ENCODE results near the gene LAIR2.

LAIR2 gene

DNA sequence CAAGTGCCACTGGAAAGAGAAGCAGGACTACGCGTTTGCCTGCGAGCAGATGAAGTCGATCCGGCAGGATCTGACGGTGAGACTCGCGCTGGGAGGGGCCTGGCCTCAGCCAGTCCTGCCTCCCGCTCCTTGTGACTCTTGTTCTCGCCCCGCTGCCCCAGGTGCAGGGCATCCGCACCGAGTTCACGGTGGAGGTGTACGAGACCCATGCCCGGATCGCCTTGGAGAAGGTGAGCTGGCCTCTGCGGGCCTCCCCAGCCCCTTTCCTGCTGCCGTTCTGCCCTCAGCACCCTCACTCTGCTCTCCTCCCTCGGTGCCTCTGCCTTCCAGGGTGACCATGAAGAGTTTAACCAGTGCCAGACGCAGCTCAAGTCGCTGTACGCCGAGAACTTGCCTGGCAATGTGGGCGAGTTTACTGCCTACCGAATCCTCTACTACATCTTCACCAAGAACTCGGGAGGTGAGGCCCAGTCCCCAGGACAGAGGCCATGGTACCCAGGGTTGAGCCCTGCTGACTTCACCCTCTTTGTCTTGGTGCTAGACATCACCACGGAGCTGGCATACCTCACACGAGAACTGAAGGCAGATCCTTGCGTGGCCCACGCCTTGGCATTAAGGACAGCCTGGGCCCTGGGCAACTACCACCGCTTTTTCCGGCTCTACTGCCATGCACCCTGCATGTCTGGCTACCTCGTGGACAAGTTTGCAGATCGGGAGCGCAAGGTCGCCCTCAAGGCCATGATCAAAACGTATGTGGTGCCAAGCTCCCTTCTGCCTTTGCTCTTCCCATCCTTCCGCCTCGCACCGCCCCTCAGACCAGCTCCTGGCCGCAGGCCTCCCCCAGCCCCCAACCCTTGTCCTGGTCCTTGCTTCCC is 44.6 kb upstream of the LAIR2 start:
- TF ChIP-seq CTCF (IDR thresholded peaks at IDR 0.05; ENCODE audit: low read depth, low read length) = no peak
- Histone ChIP-seq H3K4me3 (ENCODE audit: low read depth, low read length) (no peak overlapping the region), H3K27me3 (ENCODE audit: insufficient read depth, low read depth, severe bottlenecking) (no peaks in the 10 kb centered on the region), H3K36me3 (peaks cover 87% of the 10 kb centered on the region), H3K9me3 (ENCODE audit: severe bottlenecking) (no peaks in the 10 kb centered on the region), H3K27ac (no peak overlapping the region)
- no peak for DNase-seq

GRCh38 chr19:54458648-54459281 is 43.9 kb upstream of the LAIR2 start:
- H3K36me3 ChIP-seq = peaks cover 80% of the 10 kb centered on the region
- H3K27ac ChIP-seq = no peak overlapping the region
- H3K27me3 ChIP-seq (ENCODE audit: insufficient read depth, low read depth, severe bottlenecking) = no peaks in the 10 kb centered on the region
- no peak for TF ChIP-seq CTCF (IDR thresholded peaks at IDR 0.05; ENCODE audit: low read depth, low read length)
- DNase-seq = no peak
- H3K9me3 ChIP-seq (ENCODE audit: severe bottlenecking) = no peaks in the 10 kb centered on the region
- no peak overlapping the region for H3K4me3 ChIP-seq (ENCODE audit: low read depth, low read length)

- Histone ChIP-seq H3K9me3 (ENCODE audit: severe bottlenecking) (no peaks in the 10 kb centered on the region), H3K36me3 (peaks cover 72% of the 10 kb centered on the region), H3K4me3 (ENCODE audit: low read depth, low read length) (no peak overlapping the region), H3K27me3 (ENCODE audit: insufficient read depth, low read depth, severe bottlenecking) (no peaks in the 10 kb centered on the region), H3K27ac (no peak overlapping the region)
- DNase-seq = no peak
- no peak for TF ChIP-seq CTCF (IDR thresholded peaks at IDR 0.05; ENCODE audit: low read depth, low read length)
Observed at GRCh38 chr19:54459282-54460229, 43.1 kb upstream of the LAIR2 start.

- no peak for TF ChIP-seq CTCF (IDR thresholded peaks at IDR 0.05; ENCODE audit: low read depth, low read length)
- no peaks in the 10 kb centered on the region for H3K9me3 ChIP-seq (ENCODE audit: severe bottlenecking)
- no peaks in the 10 kb centered on the region for H3K27me3 ChIP-seq (ENCODE audit: insufficient read depth, low read depth, severe bottlenecking)
- H3K27ac ChIP-seq = no peak overlapping the region
- no peak overlapping the region for H3K4me3 ChIP-seq (ENCODE audit: low read depth, low read length)
- no peak for DNase-seq
- peaks cover 63% of the 10 kb centered on the region for H3K36me3 ChIP-seq
Observed at GRCh38 chr19:54460230-54461005, 42.2 kb upstream of the LAIR2 start.

DNA sequence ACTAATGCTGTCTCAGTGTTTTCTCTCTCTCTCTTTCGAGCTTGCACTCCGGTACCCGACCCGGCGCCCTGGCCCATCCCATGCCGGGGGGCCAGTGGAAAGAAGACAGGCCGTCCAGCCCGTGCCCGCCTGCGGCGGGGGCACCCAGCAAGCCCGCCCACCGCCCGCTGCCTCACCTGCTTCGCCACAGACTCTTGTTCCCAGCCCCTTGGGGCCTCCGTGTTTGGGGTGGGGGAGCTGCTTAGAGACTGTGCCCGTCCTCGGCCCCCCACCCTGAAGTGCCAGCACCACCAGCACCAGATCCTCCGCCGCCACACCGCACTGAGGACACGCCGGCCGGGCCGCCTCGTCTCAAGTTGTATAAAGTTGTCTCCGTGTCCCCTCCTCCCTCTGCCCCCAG is 41.4 kb upstream of the LAIR2 start:
- Histone ChIP-seq H3K27me3 (ENCODE audit: insufficient read depth, low read depth, severe bottlenecking) (no peaks in the 10 kb centered on the region), H3K4me3 (ENCODE audit: low read depth, low read length) (no peak overlapping the region), H3K9me3 (ENCODE audit: severe bottlenecking) (no peaks in the 10 kb centered on the region), H3K27ac (no peak overlapping the region), H3K36me3 (peaks cover 55% of the 10 kb centered on the region)
- no peak for TF ChIP-seq CTCF (IDR thresholded peaks at IDR 0.05; ENCODE audit: low read depth, low read length)
- no peak for DNase-seq

All from WERI-Rb-1 (cell line).